Caco-2 (cell line): Measurements from ENCODE around the gene FAM83B. TPM values are rescaled to one million over a fixed set of nuclear protein-coding genes. Genes with fewer than 3 reads are reported as not detected.
A peak's percentile ranks its signal among the peaks of the same experiment; 100 is the strongest.

Source experiments
- BruUV-seq: library from RNA; stranded (reverse); fragments of 400-500 nt; replicated peaks from 2 replicates; lab custom pipeline; 2021; lab: Mats Ljungman, UMichigan
- CTCF ChIA-PET: fragments of 300-600 bp; sonication (Branson Sonifier 250); formaldehyde crosslinking; loops from one replicate; lab custom pipeline; 2022; ENCODE audit warnings: antibody characterized with exemption; lab: Charles Lee
- POLR2A ChIA-PET: fragments of 300-600 bp; sonication (Branson Sonifier 250); formaldehyde crosslinking; loops from one replicate; lab custom pipeline; 2022; ENCODE audit warnings: antibody characterized with exemption; lab: Charles Lee
- DNase-seq, 2 experiments: peaks; one replicate each; pipeline versions ENCODE4 v3.0.0 to v3.0.0-alpha.2; 2020 to 2022
- H3K27me3 ChIP-seq: replicated peaks from 2 replicates; pipeline ENCODE4 v1.6.0; 2011; ENCODE audit warnings: low read length; ENCODE audit not compliant: control insufficient read depth, insufficient read depth
- H3K36me3 ChIP-seq: 2 replicates; pipeline ENCODE4 v1.5.1; 2011; ENCODE audit warnings: low read length; ENCODE audit not compliant: control insufficient read depth, insufficient read depth
- H3K4me1 ChIP-seq: fragments of 250-450 bp; sonication (Bioruptor Pico); 2 replicates; pipeline ENCODE4 v1.5.1; 2020; ENCODE audit warnings: mild to moderate bottlenecking
- H3K4me3 ChIP-seq: 2 replicates; pipeline ENCODE4 v1.5.1; 2011; ENCODE audit warnings: low read depth, mild to moderate bottlenecking, control low read depth, low read length
- H3K9me3 ChIP-seq: fragments of 250-450 bp; sonication (Bioruptor Pico); 2 replicates; pipeline ENCODE4 v1.5.1; 2020; ENCODE audit warnings: mild to moderate bottlenecking, moderate library complexity
- H3K27ac Mint-ChIP-seq: one replicate; pipeline ENCODE4 v1.8.0; 2022; ENCODE audit warnings: mixed read lengths; ENCODE audit not compliant: unreplicated experiment
- H3K27me3 Mint-ChIP-seq: one replicate; pipeline ENCODE4 v1.8.0; 2022; ENCODE audit warnings: mixed read lengths; ENCODE audit not compliant: insufficient read depth, unreplicated experiment
- H3K36me3 Mint-ChIP-seq: one replicate; pipeline ENCODE4 v1.8.0; 2022; ENCODE audit warnings: mild to moderate bottlenecking, mixed read lengths; ENCODE audit not compliant: insufficient read depth, unreplicated experiment
- H3K4me1 Mint-ChIP-seq: one replicate; pipeline ENCODE4 v1.8.0; 2022; ENCODE audit warnings: low read depth, mixed read lengths; ENCODE audit not compliant: unreplicated experiment
- H3K4me3 Mint-ChIP-seq: one replicate; pipeline ENCODE4 v1.8.0; 2022; ENCODE audit warnings: mild to moderate bottlenecking, moderate library complexity, mixed read lengths; ENCODE audit not compliant: unreplicated experiment
- H3K9me3 Mint-ChIP-seq: one replicate; pipeline ENCODE4 v1.8.0; 2022; ENCODE audit warnings: mixed read lengths; ENCODE audit not compliant: unreplicated experiment
- CTCF ChIP-seq, 2 experiments: fragments of 200-600 bp in 1 of 2; IDR thresholded peaks; 1 replicate in 1 of 2; 2 replicates in 1 of 2; pipeline versions ENCODE4 v1.5.1 to v1.8.0; 2011 to 2022; ENCODE audit warnings: antibody characterized with exemption in 1 of 2, control low read depth in 1 of 2, inconsistent platforms in 1 of 2, low read depth in 1 of 2, low read length in 1 of 2, mild to moderate bottlenecking in 1 of 2, moderate library complexity in 1 of 2; ENCODE audit not compliant: insufficient read depth in 1 of 2, severe bottlenecking in 1 of 2, unreplicated experiment in 1 of 2
- intact Hi-C: fragments of 100-400 bp; cut with micrococcal nuclease; formaldehyde crosslinking; loops from one replicate; pipeline ENCODE4 v1.10.0; 2022; ENCODE audit not compliant: unreplicated experiment
- total RNA-seq: library from RNA; stranded (reverse); gene quantifications from 2 replicates; pipeline ENCODE4 v1.2.3, GENCODE V29; 2022

The FAM83B gene
- total RNA-seq, 1 experiment from 2014 or later = 16.9 TPM

GRCh38 chr6:54801244-54801643 is 45.3 kb upstream of the FAM83B start:
- no peaks in the 10 kb centered on the region for H3K36me3 Mint-ChIP-seq
- no peak for TF ChIP-seq CTCF (IDR thresholded peaks at IDR 0.05; ENCODE audit: insufficient read depth in 1 of 2, low read depth in 1 of 2, low read length in 1 of 2, severe bottlenecking in 1 of 2, unreplicated experiment in 1 of 2)
- H3K4me3 Mint-ChIP-seq = no peak overlapping the region
- no peak overlapping the region for H3K27ac Mint-ChIP-seq
- DNase-seq = no peak
- Histone ChIP-seq H3K9me3 (no peaks in the 10 kb centered on the region), H3K4me3 (no peak overlapping the region), H3K36me3 (no peaks in the 10 kb centered on the region), H3K4me1 (peaks cover 27% of the 10 kb centered on the region), H3K27me3 (no peaks in the 10 kb centered on the region)
- POLR2A ChIA-PET = no interaction called here
- no peaks in the 10 kb centered on the region for H3K27me3 Mint-ChIP-seq
- H3K4me1 Mint-ChIP-seq = peaks cover 26% of the 10 kb centered on the region
- CTCF ChIA-PET = no interaction called here
- intact Hi-C loops = loop anchor here (5.0 to 10.0 kb wide), 2 partner anchors 69 to 226 kb away; no protein-coding TSS in a partner anchor
- H3K9me3 Mint-ChIP-seq = peaks cover 18% of the 10 kb centered on the region
- no TSS peak for BruUV-seq

DNA sequence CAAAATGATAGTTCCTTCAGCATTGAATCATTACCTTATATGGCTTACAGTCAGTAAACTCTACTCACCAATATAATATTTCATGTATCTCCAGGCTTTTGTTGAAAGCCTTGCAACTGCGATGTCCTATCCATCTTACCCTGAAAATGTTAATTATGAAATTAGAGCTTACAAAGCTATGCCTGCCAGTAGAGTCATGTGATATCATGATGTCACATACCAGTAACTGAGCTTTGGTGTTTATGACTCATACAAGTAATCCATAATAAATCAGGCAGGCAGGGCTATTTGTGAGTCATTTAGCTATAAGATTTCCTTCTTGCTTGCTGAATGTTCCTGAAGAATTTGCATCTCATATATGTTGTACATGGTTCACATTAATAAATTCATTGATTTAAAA is 44.9 kb upstream of the FAM83B start:
- no peaks in the 10 kb centered on the region for H3K36me3 Mint-ChIP-seq
- TF ChIP-seq CTCF (IDR thresholded peaks at IDR 0.05; ENCODE audit: insufficient read depth in 1 of 2, low read depth in 1 of 2, low read length in 1 of 2, severe bottlenecking in 1 of 2, unreplicated experiment in 1 of 2) = no peak
- no peak overlapping the region for H3K27ac Mint-ChIP-seq
- Histone ChIP-seq H3K27me3 (no peaks in the 10 kb centered on the region), H3K4me3 (no peak overlapping the region), H3K9me3 (no peaks in the 10 kb centered on the region), H3K36me3 (no peaks in the 10 kb centered on the region), H3K4me1 (peaks cover 28% of the 10 kb centered on the region)
- POLR2A ChIA-PET = no interaction called here
- H3K9me3 Mint-ChIP-seq = peaks cover 14% of the 10 kb centered on the region
- CTCF ChIA-PET = no interaction called here
- BruUV-seq = no TSS peak
- no peaks in the 10 kb centered on the region for H3K27me3 Mint-ChIP-seq
- no peak overlapping the region for H3K4me3 Mint-ChIP-seq
- intact Hi-C loops = loop anchor here (5.0 to 10.0 kb wide), 2 partner anchors 69 to 227 kb away; no protein-coding TSS in a partner anchor
- peaks cover 27% of the 10 kb centered on the region for H3K4me1 Mint-ChIP-seq
- no peak for DNase-seq

DNA sequence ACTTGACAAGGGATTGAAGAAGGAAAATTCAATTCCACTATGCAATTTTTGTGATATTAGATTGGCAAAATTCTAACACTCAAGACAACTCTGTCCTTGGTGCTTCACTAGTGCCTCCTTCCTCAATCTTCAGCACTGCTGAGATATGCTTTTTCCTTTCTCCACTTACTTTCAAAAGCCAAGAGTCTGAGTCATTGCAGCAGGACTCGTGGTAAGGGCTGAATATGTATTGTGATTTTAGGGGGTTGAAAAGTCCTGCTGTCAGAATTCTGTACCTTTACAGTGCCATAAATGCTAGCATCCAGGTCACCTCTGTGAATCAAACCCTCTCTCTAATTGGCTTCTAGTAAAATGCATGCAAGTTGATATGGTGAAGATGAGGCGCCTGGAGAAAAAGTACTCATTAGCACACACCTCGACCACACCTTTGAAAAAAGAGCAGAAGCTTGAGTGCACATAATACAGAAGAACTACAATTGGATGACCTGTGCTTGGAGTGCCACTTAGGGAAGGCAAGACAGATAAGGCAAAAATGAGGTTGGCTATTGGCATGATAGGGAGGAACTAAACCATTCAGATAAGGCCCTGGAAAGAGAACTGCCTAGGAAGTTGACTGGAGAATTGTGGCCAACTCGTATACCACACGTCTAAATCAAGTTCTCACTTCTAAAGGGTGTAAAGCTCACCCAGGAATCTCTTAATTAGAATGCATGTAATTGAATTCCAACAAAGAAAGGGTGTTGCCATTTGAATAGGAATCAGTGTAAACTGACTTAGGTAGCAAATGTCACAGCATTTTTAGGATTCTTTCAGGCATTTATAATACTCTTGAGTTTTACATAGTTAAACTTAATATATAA is 43.6 kb upstream of the FAM83B start:
- POLR2A ChIA-PET = no interaction called here
- CTCF ChIA-PET = no interaction called here
- Histone ChIP-seq H3K9me3 (no peaks in the 10 kb centered on the region), H3K27me3 (no peaks in the 10 kb centered on the region), H3K4me3 (no peak overlapping the region), H3K4me1 (peaks cover 28% of the 10 kb centered on the region), H3K36me3 (no peaks in the 10 kb centered on the region)
- Mint-ChIP-seq H3K36me3 (no peaks in the 10 kb centered on the region), H3K27ac (peak overlapping the region; percentile 33), H3K4me1 (peaks cover 27% of the 10 kb centered on the region), H3K27me3 (no peaks in the 10 kb centered on the region), H3K9me3 (peaks cover 6% of the 10 kb centered on the region), H3K4me3 (no peak overlapping the region)
- no peak for TF ChIP-seq CTCF (IDR thresholded peaks at IDR 0.05; ENCODE audit: insufficient read depth in 1 of 2, low read depth in 1 of 2, low read length in 1 of 2, severe bottlenecking in 1 of 2, unreplicated experiment in 1 of 2)
- BruUV-seq = no TSS peak
- DNase-seq = no peak
- intact Hi-C loops = loop anchor here (5.0 to 10.0 kb wide), 2 partner anchors 71 to 228 kb away; no protein-coding TSS in a partner anchor
